Activated CD8-positive, alpha-beta memory T cell treated with anti-CD3 and anti-CD28 coated beads, Interleukin-2, amount 50 U/mL, for 4 hours (primary cell): ENCODE measurements around the gene RHBDF2.

Experiments
- DNase-seq: peaks from one replicate; pipeline ENCODE4 v3.0.0-alpha.2; 2020

RHBDF2 gene

DNA sequence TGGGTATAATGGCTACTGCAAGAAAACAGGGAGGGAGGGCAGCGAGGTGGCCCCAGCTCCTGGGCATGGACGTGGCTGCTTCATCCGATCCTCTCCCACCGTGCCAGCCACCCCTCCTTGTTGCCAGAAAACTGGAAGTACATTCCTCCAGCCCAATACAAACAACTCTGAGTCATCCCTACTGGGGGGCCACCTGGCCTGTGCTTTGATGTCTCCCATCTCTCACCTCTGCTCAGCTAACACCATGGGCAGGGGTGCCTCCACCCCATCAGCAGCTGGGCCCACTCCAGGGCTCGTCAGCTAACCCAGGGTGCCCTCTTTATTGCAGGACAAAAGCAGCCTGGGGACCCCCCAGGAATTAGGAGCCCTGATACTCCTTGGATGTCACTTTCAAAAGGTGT lies 2.0 kb downstream of the RHBDF2 start:
- no peak for DNase-seq

DNA sequence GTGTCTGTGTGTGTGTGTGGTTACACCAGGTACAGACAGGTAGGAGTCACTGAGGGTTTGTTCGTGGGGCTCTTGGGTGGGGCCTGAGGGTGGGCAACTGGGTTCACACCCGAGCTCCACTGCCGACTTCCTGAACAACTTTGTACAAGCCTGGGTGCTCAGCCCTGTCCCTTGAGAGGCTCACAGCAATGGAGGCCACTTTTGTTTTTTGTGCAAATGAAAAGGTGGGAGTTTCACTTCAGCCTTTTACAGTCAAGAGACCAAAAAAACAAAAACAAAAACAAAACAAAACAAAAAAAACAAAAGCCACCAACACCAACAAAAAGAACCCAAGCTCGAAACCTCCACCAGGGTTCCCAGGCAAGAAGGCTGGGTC lies 2.4 kb downstream of the RHBDF2 start:
- DNase-seq = no peak

DNA sequence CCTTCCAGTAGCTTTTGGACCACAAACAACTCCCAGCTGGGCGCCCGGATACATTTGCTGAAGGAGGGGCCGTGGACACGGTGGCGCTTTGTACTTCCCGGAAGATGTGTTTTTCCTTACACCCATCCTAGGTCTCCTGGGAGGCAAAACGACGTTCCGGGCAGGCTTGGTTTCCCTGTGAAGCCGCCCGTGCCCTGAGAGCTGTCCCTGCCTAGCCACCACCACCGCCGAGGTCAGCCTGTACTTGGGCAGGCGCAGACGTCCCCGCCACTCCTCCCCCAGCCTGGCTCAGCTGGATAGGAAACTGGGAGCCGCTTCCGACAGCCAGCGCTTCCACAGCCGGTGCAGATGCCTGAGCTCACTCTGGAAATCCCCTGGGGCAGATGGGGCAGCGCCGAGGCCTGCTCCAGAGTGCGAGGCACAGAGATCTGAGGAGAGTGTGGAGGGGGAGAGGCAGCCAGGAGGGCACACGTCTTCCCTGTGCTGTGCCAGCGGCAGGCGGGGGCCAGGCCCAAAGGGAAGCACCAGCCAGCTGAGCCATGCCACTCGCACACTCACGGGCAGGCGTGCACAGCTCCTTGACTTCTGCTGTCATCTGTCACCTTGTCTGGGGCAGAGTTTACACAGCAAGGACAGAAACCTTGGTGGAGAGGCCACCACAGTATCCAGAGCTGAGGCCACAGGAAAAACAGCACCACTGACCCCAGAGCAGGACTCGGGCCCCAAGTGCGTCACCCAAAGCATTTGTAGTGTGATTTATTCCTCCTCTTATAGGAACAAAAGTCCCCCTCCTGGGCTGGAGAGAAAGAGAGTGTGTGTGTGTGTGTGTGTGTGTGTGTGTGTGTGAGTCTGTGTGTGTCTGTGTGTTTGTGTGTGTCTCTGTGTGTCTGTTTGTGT lies 3.0 kb downstream of the RHBDF2 start:
- DNase-seq = no peak

DNA sequence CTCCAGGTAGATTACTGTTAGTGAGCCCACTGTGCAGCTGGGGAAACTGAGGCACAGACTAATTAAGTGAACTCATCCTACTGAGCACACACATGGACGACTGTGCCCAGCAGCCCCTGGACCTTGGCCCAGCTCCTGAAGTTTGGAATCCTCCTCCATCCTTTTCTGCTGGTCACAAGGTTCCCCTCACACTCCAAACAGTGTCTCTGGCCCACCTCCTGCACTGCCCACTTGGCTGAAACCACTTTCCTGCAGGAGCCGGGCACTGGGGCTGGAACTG lies 3.6 kb downstream of the RHBDF2 start:
- DNase-seq = no peak

DNA sequence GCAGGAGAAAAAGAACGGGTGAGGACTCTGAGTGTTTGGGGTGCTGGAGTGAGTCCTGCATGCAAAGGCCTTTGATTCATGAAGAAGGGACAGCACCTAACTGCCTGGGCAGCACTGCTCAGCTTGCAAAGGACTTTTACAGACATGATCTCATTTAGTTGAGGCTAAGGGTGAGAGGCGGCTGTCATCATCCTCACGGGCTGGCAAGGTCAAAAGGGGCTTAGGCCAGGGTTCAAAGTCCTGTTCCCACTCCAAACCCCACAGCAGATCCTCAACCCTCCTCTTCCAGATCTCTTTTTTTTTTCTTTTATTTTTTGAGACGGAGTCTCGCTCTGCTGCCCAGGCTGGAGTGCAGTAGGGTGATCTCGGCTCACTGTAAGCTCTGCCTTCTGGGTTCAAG lies 4.8 kb downstream of the RHBDF2 start:
- DNase-seq = no peak

DNA sequence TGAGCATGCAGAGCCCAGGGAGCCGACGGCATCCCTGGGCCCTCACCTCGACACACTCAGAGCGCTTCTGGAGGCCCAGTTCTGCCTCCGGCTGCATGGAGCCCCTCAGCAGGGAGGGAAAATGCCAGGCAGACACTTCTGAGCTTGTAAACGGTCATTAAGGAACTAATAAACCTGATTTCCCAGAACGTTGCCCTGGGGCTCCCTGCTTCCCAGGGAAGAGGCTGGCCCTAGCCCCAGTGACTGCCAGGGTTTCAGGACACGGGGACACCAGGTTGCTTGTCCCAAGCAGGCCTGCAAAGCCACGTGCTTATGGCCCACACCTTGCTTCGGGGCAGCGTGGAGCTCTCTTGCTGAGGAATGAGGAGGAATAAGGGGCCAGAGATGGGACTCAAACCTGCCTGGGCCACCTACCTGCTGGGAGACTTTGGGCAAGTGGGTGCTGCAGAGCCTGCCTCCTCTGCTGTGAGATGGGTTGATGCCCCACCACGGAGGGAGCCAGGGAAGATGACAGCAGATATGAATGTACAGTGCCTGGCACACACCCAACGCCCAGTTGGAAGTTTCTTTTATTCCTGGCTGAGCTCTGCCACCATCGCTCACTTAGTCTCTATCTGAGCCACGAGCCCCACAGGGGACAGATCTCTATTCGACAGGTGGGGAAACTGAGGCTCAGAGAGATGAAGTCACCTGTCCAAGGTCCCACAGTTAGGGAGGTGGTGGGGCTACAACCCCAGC lies 5.4 kb downstream of the RHBDF2 start:
- no peak for DNase-seq

DNA sequence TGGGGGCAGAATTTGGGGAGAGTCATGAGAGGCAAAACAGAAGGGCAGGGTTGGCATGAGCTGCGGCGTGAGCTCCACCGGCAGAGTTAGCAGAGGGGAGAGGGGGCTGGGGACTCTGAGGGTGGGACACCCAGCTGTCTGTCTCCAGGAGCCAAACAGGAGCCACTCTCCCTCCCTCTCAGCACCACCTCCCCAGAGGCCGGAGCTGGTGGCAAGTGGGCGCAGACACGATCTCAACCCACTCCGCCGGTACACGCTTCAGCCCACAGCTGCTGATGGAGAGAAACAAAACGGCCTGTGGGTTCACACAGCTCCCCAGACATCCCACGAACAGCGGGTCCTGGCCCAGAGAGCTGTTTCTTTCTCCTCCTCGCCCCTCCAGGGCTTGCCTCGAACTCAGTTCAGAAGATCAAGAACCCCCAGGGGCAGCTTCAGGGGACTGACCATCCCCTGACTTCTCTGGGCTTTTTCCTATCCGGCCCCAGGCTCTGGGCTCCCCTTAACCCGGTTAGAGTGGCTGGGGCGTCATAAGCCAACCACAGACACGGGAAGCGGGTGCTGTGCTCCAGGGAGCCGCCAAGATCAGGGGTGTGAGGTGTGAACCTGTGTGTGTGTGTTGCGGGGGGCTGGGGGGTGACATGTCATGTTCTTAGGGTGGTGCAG lies 7.6 kb downstream of the RHBDF2 start:
- peak; percentile 40 for DNase-seq

DNA sequence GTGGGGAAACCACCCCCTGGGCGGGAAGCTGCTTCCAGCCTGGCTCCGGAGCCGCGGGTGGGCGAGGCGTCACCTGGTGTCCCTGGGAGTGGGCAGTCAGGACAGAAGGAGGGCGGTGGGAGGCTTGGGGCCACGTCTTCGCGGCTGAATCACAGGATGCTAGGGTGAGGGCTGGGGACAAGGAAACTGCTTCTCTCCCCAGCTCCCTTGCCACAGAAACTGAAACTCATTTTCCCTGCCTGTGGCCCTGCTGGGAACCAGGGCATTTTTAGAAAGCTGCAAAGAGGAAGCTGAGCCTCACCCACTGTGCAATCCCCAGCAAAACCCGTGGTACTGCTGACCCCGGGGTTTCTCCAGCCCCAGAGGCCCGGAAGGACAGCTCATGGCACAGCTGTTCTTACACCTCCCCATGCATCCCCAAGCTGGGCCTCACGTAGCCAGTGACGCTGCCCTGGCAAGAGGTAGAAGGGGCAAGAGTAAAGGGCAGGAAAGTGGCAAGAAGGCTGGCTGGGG lies 8.2 kb downstream of the RHBDF2 start:
- DNase-seq = no peak

DNA sequence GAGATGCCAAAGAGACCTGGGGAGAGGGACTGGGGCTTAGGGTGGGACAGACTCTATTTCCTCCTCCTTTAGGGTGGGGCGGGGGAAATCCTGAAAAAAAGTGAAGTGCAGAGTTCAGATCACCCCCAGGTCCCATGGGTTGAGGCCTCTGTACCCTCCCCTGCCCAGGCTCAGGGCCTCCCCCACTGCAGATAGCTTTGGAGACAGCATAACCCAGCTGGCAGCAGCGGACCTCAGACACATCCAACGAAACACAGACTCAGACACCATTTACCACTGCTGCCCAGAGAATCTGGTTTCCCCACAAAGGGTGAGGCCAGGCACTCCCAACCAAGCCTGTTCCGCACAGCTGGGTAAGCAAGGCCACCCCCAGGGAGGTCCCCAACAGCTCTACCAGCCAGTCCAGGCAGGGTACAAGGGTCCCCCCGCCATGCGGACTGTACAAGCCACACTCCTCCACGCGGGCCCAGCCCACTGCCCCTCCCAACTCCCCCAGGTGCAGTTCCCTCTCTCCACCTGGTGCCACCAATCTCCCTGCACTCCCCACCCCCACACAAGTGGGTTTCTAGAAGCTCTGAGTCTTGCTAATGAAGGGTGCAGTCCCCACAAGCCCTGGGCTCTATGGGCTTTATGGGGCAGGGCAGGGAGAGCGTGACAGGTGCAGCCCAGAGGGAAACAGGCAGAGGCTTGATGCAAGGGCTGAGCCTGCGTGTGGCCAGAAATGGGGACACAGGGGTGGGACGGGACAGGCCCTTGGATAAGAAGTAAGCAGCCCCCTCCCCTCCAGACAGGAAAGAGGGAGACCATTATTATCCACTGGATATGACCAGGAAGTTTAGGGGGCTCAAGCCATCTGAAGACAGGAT lies 8.9 kb downstream of the RHBDF2 start:
- no peak for DNase-seq

DNA sequence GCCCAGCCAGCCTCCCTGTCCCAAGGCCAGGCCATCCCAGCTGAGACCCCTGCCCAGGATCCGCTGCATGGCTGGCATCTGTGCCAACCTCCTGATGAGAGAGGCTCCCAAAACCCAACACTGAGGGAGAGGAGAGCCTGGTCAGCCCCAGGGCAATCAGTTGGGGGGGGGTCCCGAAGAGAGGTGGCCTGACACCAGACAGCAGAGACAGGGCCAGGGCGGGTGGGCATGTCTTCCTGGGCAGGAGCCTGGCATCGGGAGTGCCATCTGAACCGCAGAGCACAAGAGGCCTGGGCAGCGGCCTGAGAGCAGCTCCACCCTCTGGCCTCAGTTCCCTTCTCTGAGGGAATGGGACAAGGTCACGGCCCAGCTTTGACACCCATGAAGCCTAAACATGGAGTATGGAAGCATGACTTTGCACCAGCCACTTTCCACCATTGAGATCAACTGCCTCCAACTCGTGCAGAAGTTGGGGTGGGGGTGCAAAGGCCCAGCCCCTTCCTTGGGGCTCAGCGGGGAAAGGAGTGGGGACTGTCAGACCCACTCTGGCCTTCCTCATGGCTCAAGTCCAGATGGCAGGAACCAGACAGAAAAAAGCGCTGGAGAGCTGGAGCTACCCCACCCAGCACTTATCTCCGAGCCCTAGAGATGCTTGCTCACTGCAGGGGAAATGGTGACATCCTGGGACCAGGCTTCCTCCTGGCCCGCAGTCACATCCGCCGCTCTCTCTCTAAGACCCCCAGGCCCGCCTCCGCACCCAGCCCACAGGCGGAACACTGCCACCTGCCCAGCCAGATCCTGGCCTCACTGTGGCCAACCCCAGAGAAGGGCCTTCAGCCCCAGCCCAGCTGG lies 9.7 kb downstream of the RHBDF2 start:
- no peak for DNase-seq

DNA sequence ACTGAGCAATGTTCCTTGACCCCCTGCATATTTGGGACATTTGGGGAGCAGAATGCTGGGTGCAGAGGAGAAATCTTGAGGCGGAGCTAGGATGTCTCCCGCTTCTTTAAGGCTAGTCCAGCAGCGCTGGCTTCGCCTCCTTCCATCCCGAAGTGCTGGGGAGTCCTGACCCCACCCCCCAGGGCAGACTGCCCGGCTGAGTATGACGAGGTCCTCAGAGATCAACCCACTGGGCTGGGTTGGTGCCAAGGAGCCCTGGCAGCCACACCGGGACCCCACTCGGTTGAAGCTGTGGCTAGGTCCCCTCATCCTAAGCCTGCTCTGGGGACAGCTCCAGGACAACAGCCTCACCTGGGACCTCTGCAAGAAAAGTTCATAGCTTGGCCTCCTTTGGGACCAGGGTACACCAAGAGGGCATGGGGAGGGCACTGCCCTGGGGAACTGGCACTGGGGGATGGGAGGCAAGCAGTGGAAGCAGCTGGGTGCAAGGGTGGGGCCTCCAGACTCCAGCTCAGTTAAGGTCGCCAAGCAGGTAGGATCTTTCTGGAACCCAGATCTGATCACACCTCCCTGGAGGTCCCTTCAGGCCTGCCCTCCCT lies 11.0 kb downstream of the RHBDF2 start:
- DNase-seq = no peak

DNA sequence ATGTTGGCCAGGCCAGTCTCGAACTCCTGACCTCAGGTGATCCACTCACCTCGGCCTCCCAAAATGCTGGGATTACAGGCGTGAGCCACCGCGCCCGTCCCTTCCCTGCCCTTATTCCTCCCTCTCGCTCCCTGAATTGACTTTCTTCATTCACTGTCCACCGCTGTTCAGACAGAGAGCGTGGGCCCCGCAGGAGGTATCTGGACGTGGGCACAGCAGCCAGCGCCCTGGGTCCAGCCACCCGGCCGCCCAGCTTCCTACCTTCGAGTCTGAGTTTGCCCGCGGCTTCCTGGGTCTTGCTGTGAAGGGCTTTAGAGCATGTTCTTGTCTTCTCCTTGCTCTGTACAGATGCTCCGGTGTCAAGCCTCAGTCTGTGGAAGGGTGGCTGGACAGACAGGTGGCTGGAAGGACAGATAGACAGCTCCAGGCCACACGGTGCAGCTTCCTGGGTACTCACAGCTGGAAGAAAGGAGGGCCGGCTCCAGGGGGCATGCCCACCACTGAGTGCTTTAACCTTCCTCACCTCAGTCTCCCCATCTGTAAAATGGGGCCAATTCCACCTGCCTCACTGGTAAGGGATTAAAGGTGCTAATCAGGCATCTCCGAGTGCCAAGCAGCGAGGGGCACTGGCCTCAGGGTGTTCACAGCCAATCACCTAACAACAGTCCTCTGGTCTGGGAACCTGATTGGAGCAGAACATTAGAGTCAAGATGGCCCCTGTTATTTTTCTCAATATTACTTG lies 13.6 kb downstream of the RHBDF2 start:
- no peak for DNase-seq

DNA sequence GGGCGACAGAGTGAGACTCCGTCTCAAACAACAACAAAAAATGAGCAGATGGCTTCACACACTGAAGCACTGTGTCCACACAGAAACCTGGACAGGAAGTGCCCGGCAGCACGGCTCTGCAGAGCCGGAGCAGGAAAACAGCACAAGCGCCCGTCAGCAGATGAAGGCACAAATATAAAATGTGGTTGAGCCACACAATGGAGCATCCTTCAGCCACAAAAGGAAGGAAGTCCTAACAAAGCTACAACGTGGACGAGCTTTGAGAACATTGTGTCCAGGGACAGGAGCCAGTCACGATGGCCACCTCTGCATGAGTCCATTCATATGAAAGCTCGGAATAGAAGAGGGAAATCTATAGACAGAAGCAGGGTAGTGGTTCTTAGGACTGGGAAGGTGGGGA lies 15.7 kb downstream of the RHBDF2 start:
- DNase-seq = no peak

DNA sequence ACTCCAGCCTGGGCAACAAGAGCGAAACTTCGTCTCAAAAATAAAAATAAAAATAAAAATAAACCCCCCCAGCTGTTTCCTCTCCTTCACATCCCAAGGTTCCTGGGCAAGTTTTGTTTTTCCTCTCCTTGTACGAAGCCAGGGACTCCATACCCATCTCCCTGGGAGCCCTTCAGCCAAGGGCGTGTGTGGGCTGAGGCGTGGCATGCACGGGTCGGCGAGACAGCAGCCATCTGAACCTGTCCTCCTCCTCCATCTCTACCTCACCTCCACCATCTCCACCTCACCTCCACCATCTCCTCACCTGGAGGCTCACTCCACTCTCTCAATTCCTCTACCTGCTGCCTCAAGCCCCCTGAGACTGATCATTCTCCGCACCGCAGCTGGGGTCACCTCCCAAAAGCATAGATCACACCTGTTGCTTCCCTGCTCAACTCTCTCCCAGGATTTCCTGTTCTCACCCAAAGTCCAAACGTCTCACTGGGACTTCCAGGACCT lies 16.9 kb downstream of the RHBDF2 start:
- DNase-seq = no peak

DNA sequence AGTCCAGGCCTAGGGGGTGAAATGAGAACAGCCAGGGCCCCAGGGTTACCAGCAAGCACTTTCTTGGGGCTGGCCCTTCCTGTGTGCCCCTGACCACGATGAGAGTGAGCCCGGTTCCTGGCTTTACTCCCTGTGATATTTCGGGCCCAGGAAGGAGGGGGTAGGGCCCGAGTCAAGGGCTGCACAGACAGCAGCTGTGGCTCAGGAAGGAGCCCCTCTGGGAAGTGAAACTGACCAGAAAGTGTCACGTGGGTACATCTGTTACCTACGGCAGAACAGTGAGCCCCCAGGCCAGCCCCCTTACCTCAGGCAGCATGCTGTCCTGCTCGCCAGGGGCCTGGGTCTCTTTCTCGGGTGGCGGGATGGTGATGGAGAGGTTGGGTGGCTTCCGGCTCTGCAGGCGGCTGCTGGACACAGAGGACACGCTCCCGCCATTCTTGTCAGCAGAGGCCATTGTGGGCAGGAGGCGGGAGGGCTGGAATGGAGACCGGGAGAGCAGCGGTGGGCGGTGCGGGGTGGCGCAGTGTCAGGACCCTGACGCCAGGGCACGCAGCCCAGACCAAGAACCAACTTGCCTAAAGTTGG lies 20.1 kb downstream of the RHBDF2 start:
- no peak for DNase-seq

DNA sequence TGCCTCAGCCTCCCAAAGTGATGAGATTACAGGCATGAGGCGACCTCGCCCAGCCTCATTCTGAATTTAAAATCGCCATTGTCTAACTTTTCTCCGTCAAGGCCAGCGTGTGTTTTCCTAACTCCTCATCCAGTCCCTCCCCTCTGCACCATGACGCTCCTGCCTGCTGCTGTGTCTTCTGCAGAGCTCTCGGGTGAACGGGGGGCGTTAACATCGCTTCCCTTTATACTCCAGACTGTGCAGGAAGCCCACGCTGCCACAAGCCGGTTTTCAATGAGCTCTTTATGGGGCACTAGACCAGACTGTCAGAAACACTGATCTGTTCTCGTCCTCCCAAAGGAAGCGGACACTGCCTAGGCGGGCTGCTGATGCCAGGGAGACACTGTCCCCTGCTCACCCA lies 20.6 kb downstream of the RHBDF2 start:
- DNase-seq = no peak

DNA sequence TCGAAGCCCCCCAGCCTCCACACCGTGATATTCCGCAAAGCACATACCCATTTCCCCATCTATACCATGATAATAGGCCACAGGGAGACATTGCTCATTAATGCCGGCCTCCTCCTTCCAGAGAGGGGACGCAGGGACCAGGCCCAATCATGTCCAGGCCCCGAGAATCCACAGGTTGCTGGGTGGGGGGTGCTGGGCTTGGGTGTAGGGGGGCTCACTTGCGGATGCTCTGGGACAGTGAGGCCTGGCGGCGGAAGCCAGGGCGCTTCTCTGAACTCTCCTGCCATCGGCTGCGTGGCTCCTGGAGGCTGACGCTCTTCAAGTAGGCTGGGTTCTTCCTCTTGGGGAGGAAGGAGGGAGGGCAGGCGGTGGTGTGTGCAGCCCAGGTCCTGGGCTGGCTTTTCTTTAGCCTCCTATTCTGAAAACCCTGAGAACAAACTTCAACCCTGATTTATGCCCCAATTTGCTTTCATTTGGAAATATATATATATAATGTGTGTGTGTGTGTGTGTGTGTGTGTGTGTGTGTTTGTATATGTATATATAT lies 21.6 kb downstream of the RHBDF2 start:
- DNase-seq = no peak

DNA sequence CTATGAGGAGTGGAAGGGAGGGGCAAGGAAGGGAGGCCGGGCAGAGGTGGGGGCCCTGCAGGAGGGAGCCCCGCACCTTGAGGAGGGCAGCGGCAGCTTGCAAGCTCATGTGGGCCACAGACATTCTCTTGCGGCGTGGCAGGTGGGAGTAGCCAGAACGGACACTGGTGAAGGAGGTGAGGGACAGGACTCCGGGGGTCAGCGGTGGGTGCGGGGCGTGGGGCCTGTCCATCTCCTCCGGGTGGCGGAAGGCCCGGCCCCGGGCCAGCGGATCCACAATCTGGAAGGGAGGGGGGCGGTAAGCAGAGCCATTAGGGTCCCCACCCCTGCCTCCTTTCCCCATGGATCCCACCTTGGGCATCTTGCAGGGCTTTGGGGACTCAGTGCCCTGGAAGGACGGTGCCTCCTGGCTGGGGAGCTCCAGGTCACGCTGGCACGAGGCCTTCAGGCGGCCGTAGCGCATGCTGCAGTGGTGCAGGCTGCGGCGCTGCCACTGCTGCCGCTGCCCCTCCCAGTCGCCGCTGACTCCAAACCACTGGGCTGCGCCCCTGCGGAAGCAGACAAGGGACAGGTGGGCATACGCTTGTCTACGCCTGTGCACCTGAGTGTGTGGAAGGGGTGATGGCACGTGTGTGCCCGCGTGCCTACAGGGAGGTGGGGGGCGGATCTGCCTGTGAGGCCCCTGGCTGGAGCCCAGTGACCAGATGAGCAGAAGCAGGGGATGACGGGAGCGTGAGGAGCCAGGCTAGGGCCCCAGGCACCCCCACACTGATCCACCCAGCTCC lies 22.3 kb downstream of the RHBDF2 start:
- no peak for DNase-seq

DNA sequence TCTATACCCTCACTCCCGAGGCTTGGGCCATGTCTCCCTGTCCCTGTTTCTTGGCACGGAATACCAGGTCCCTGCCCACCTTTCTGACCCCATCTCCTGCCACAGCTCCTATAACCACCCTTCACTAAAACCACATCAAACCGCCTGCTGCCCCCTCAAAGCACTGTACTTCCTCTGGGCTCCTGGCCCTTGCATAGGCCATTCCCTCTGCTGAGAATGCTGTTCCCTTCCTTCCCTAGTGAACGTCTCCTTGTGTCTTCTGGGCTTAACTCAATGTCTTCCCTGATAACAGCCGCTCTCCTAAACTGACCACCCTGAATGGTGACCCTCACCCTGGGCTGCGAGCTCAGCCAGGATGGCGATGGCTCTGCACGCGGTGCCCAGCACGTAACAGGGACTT lies 23.1 kb downstream of the RHBDF2 start:
- no peak for DNase-seq
